Hypothalamus (tissue), 51 donors: ENCODE results near the gene C10orf62.
"Not testable (repeated sequence)": the region's sequence is repeated elsewhere in the genome, so short reads cannot be mapped to it uniquely, and the experiment has no call there.

Experiments
- DNase-seq, 51 donors: peaks; one replicate each; lab custom pipeline; 2025; lab: John Stamatoyannopoulos, UW

Gene C10orf62, protein sequence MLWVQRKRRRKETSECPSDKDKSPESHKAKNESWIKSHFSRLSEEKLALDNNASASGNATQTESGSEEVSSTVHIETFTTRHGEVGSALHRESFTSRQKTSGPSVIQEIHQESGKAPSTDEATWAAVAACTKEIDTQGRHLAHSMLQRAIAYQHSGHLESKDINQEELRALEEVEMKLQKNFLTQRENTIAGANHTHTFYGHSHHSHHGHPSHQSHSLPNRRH

DNA sequence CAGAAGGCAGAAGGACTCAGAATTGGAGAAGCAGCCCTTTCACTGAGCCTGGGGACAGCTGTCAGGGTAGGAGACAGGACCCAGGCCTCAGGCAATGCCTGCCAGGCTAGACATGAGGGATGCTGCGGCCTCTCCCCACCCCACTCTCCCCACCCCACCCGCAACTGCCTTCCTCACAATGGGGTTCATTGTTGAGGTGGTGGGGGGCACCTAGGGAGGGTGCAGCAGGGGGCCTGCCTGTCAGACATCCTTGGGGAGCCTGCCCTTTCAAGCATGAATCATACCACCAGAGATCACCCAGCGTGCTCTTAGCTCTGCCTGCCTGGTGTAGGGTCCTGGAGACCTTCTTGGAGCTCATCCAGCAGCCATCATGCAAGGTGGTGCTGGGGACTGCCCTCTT is at the start of gene C10orf62:
Gene C10orf62, plus strand, starts transcription at position 243 of the 400 bp plus-strand sequence. CDS start 177 bp downstream, outside the sequence.
- DNase-seq = peak in 5 of 51 donors; percentile 9 to 50 (median 15)

DNA sequence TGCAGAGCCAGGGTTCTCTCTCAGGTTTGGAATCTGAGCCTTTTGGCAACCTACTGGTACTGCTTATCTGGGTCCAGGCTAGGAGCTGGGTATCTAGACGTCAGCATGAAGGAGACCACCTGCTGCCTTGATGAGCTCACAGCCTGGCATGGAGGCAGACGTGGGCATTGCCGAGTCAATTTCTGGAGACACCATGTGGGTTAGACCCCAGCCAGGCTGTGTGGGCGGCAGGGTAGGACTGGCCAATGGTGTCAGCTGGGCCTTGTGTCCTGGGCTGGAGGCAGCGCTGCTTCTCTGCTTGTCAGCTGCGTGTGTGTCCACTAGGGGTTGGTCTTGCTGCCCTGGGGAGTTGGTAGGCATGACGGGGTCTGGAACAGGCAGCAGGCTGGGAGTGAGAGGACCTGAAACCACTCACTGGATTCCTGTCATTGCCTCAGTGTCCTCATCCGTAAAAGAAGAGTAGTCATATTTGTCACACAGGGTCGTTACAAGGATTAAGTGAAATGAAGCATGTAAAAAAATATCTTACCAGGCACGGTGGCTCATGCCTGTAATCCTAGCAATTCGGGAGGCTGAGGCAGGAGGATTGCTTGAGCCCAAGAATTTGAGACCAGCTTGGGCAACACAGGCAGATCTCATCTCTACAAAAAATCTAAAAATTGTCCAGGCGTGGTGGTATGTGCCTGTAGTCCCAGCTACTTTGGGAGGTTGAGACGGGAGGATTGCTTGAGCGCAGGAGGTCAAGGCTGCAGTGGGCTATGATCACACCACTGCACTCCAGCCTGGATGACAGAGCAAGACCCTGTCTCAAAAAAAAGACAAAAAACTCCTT is 48.6 kb upstream of the C10orf62 start:
- DNase-seq = no peak

DNA sequence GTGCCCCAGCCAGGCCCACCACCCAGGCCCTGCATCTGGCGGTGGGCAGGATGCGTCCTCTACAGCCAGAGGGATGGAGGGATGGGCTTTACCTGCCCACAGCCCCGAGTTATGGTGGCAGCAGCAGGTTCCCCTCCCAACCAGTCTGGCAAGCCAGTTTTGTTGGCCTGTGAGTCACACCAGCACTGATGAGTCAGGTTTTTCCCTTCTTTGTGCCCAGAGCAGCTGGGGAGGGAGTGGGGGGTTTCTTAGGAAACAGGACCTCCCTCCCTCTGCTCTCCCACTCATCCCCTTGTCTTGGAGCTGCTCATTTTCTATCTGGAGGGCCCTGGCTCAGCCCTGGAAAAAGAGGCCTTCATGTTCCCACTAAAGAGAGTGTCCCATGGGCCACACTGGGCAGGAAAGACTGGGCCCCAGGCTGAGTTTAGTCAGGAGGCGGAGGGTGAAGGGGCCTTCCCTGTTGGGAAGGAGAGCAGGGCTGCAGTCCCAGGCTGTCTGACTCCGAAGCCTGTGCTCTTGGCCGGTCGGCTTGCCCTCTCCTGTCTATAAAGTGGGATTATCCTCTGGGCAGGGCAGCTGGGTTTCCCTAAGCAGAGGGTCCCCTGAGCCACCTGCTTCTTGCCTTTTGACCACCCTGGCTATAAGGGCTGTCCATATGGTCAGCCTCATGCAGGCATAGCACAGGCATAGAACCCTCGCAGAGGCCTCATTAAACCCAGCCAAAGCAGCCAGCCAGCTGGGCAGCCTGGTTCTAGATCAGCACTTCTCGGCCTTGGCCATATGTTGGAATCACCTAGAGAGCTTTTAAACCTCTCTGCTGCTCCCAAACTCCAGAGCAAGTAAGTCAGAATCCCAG is 47.1 kb upstream of the C10orf62 start:
- DNase-seq = peak in 28 of 51 donors; percentile 16 to 83 (median 48)

DNA sequence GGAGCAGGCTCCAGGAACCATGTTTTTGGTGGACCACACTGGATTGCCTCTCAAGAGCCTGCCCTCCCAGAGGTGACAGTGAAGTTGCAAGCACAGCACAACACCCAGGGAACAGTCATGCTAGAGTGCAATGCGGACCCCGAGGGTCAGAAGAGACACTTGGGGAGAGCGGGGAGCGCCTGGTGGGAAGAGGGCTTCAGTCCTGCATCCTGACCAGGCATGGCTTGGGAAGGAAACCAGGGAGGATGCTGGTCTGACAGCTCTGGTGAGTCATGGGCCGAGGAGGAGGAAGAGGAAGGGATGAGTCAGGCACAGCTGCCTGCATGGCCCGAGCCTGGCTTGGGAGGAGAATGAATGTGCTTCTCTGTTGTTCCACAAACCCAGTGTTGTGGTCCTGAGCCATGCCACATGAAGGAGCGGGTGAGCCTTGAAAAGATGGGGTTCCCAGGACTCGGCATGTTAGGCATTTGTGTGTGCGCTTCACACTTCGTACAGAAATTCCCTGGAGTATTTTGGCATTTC is 46.4 kb upstream of the C10orf62 start:
- peak in 46 of 51 donors; percentile 14 to 93 (median 71) for DNase-seq

DNA sequence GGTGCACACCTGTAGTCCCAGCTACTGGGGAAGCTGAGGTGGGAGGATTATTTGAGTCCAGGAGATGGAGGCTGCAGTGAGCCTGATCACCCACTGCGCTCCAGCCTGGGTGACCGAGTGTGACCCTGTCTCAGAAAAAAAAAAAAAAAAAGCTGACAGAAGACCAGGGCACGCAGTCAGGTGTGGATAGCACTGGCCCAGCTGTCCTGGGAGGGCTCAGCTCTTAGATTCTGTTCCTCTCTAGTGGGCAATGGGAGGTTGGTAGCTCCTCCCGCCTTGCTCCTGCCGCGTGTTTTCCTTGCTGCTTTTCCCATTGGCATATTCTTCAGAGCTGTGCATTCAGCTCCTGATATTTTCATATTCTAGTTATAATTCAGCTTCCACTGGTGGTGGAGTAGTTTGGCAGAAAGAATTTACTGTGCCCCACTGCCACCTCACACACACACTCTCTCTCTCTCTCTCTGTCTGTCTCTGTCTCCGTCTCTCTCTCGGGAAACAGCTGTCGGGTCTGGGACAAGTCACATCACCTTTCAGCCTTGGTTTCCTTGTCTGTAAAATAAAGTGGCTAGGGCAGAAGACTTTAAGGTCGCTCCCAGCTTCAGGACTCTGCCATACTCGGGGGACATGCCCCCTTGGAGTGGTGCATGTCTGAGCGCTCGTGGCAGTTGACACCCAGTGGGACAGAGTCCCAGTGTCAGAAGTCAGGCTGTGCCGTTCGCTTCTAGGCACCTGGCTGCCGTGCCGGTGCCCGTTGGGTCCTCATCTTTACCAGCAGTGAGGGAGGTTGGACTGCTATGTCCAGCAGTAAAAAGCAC is 42.9 kb upstream of the C10orf62 start:
- DNase-seq = peak in 1 of 51 donors; percentile 11

DNA sequence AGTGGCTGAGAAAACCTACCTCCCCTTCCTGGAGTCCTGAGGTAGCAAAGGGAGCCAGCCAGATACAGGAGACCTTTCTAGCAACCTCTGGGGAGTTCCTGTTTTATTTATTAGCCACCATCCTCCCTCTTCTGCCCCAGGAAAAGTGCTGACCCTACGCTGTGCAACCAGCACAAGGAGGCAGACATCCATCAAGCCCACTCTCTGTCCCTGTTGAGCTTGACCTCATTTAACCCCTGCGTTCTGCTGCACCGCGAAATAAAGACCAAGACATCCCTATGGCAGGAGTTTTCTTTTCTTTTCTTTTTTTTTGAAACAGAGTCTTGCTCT is 42.3 kb upstream of the C10orf62 start:
- no peak for DNase-seq

DNA sequence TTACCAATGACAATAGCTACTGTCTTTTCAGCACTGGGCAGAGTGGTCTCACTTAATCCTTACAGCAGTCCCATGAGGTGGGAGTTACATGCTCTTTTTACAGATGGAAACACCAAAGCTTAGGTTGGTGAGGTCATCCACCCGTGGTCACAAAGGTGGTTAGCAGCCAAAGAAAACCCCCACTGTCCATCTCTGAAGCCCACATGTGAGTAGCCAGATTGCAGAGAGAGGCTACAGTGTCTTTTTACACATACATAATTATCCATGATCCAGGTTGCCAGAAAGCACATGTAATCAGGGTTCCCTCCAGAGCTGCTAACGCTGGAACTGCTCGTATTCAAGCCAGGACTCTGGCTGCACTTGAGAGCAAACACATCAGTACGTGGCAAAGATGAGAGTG is 41.6 kb upstream of the C10orf62 start:
- no peak for DNase-seq

DNA sequence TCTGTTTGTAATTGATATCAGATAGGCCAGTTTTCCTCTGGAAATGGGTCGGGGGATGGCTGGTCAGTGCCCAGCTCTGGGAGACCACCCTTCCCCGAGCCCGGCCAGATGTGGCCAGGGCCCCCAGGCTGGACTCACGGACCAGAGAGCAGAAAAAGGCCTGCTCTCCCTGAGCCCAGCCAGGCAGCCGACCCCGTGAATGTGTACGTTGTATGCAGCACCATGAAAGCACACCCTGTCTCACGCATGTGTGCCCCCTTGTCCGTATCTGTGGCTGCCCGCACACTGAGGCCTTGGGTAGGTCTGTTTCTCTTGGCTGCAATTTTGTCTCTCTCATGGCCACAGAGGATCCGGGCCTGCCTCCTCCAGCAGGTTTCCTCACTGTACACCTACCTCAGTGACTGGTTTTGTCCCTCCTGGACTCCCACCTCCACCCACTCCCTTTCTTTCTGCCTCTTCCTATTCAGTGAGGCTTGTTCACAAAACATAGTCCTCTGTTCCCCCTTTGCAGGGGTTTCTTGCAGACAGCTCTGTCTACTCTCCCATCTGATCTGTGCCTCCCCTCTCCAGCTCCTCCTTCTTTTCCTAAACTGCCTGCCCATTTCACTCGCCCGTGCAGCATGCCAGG is 40.6 kb upstream of the C10orf62 start:
- no peak for DNase-seq

DNA sequence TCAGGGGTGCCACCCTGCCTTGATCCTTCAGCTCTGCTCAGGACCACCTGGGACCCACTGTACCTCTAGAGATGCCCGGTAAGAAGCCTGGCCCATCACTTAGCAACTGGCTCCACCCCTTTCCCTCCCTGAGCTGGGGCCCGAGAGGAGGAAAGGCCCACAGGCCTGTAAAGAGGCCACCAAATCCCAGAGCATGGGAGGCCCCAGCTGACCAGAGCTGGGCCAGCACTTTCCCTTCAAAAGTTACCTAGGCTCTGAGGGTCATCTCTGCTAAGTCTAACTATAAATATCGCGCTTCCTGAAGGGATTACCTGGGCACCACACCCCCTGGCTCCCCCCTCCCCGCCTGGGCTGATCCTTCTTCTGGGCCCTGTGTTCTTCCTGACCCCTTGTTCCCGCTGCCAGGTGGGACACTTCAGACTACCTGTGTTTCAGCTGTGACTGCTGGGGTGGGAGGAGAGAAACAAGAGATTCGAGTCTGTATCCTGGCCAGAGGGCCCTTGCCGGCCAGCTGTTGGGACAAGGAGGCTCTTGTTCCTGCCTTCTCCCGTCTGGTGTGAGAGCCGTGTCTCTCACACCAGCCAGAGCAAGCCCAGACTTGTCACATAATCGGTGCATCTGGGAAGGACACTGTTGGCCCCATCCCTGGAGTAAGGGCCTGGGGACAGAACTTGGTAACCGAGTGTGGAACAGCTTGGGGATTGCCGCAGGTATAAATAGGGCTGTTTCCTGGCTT is 39.8 kb upstream of the C10orf62 start:
- peak in 36 of 51 donors; percentile 10 to 82 (median 55) for DNase-seq

DNA sequence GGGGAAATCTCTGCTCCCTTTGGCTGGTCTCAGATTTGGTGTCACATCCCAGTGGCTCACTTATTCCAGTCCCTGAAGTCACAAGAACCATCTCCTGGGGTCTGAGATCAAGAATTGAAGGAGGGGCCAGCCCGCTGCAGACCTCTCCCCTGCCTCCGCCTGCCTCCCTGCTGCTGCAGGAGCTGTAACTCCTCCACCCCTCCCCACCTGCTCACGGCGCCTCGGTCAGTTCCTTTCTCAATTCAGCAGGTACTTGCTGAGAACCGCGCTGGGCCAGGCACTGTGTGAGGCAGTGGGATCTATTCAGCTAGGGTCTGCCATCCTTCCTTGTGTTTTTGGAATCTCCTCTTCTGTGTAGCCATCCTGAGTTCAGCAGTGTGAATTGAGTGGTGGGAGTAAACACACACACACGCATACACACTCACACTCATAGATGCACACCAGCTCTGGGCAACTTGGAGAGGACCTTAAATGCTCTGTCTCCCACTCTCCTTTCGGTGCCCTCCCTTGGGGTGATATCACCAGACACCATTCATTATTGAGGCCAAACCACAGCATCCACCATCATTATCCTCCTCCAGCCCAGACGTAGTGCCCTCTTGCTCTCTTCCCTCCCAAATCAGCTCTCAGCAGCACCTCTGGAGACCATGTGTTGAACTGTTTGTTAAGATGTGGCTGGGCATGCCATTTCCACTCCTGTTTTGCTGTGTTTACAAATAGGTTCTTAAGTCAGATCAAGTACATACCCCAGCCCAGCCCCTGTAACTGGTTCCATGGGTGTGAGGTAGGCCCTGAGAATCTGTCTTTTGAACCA is 39.0 kb upstream of the C10orf62 start:
- no peak for DNase-seq

DNA sequence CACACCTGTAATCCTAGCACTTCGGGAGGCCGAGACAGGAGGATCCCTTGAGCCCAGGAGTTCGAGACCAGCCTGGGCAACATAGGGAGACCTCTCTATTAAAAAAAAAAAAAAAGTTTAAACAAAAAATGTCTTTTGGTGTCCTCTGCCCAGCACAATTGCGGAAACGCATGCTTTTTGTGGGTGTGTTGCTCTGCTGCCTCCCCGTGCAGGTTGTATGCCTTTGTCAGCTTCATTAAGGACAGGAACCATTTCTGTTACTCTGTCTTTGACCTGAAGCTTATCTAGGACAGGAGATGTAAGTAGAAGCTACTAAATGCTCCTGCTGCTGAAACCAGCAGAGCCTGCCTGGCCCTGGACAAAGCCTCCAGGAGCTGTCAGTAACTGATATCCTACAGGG is 38.2 kb upstream of the C10orf62 start:
- no peak for DNase-seq

DNA sequence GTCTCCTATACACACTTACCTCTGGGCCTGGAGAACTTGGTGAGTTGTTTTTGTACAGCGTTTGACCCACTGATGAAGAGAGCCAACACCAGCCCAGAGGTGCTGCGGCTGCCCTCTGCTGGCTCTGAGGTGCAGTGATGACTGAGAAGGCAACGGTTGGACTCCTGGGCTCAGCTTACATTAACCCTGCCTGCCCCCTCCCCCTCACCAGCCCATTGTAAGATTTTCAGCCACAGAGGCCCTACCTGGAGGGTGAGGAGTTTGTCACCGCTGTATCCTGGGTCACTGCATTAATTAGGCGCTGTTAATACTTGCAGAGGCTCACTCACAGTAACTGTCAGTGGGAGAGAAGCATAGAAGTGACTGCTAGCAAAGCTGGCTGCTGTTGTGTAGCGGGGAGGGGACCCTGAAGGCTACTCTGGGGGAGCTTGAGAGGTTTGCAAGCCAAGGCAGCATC is 35.9 kb upstream of the C10orf62 start:
- peak in 41 of 51 donors; percentile 15 to 79 (median 54) for DNase-seq

DNA sequence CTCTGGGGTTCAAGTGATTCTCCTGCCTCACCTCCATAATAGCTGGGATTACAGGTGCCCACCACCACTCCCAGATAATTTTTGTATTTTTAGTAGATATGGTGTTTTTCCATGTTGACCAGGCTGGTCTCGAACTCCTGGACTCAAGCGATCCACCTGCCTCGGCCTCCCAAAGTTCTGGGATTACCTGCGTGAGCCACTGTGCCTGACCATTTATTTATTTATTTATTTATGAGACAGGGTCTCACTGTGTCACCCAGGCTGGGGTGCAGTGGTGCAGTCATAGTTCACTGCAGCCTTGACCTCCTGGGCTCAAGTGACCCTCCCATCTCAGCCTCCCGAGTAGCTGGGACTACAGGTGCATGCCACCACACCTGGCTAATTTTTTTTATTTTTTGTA is 35.2 kb upstream of the C10orf62 start:
- DNase-seq = not testable (repeated sequence)

DNA sequence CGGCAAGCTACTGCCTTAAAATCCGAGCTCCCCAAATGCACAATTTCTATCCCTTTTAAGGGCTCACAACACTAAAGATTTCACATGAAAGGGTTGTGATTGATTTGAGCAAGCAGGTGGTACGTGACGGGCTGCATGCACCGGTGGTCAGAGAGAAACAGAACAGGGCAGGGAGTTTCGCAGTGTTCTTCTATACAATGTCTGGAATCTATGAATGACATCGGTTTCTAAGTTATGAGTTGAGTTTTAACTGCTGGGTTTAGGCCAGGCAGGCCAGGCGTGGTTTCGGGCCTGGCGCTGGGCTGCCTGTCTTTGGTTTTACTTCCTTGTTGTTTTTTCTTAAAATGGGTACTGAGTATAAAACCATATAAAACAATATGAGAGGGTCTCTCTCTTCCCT is 34.0 kb upstream of the C10orf62 start:
- not testable (repeated sequence) for DNase-seq

DNA sequence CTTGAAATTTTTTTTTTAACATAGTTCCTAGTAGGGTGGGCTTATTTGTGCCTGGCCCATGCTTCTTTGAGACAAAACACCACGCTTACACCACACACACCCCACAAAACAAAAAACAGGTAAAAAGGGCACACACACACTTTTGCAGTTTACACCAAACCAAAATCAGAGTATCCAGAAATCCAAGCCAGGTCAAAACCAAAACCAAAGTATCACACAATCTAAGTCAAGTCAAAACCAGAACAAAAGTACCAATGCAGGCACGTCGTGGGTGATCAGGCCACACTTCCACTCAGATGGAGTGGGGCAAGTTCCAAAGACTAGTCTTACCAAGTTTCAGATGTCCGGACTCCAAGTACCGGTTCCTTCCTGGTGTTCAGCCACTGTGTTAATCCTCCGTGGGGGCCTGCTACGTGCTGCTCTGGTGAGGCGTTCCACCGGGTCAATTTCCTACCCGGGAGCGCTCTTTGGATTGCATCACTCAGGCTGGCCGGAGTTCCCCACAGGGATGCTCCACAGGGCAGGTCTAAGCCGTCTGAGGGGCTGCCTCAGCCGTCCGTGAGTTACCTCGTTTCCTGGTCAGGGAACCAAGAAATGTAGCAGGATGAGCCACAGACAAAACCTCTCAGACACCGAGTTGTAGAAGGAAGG is 28.7 kb upstream of the C10orf62 start:
- not testable (repeated sequence) for DNase-seq

DNA sequence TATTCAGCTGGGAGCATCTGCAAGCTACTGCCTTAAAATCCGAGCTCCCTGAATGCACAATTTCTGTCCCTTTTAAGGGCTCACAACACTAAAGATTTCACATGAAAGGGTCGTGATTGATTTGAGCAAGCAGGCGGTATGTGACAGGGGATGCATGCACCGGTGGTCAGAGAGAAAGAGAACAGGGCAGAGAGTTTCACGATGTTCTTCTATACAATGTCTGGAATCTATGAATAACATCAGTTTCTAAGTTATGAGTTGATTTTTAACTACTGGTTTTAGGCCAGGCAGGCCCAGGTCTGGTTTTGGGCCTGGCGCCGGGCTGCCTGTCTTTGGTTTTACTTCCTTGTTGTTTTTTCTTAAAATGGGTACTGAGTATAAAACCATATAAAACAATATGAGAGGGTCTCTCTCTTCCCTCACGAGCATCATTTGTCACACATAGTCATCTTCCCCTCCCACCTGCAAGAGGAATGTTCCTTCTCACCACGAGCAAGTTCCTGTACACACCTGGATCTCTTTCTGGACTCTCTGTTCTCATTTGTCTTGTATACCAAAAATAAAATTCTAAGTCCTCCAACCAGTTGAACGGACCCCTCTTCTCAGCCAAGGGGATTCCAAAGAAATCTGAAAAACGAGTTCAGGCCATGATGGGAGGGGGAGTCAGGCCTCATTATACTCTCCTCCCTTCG is 28.0 kb upstream of the C10orf62 start:
- DNase-seq = not testable (repeated sequence)

DNA sequence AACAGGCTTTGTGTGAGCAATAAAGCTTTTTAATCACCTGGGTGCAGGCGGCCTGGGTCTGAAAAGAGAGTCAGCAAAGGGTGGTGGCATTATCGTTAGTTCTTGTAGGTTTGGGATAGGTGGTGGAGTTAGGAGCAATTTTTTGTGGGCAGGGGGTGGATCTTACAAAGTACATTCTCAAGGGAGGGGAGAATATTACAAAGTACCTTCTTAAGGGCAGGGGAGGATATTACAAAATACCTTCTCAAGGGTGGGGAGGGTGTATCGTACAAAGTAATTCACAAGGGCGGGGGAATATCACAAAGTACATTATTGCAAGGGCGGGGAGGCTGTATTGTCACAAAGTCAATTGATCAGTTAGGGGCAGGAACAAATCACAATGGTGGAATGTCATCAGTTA is 27.2 kb upstream of the C10orf62 start:
- not testable (repeated sequence) for DNase-seq
